GM18508 (cell line): ENCODE results near the gene ANKRD11.
"Not testable (repeated sequence)": the region's sequence is repeated elsewhere in the genome, so short reads cannot be mapped to it uniquely, and the experiment has no call there.

Experiments
- ATAC-seq: cut with Tn5 transposase; IDR thresholded peaks from one replicate; pipeline ENCODE4 v1.9.1; 2021; ENCODE audit warnings: moderate number of reproducible peaks; ENCODE audit not compliant: insufficient read depth, unreplicated experiment

ANKRD11 gene

GRCh38 chr16:89371386-89371785 is 119.0 kb downstream of the ANKRD11 start:
- ATAC-seq = no peak

GRCh38 chr16:89370601-89371000 is 119.8 kb downstream of the ANKRD11 start:
- no peak for ATAC-seq

- no peak for ATAC-seq
Observed at GRCh38 chr16:89370081-89370511, 120.3 kb downstream of the ANKRD11 start.

GRCh38 chr16:89369266-89369895 is 121.0 kb downstream of the ANKRD11 start:
- no peak for ATAC-seq

- ATAC-seq = no peak
Observed at GRCh38 chr16:89368604-89369249, 121.6 kb downstream of the ANKRD11 start.

- no peak for ATAC-seq
Observed at GRCh38 chr16:89367538-89367915, 122.8 kb downstream of the ANKRD11 start.

- no peak for ATAC-seq
Observed at GRCh38 chr16:89366561-89367537, 123.5 kb downstream of the ANKRD11 start.

GRCh38 chr16:89365996-89366395 is 124.4 kb downstream of the ANKRD11 start:
- ATAC-seq = no peak

- ATAC-seq = no peak
Observed at GRCh38 chr16:89365044-89365467, 125.3 kb downstream of the ANKRD11 start.

GRCh38 chr16:89364606-89365005 is 125.8 kb downstream of the ANKRD11 start:
- ATAC-seq = no peak

- ATAC-seq = no peak
Observed at GRCh38 chr16:89363621-89364393, 126.6 kb downstream of the ANKRD11 start.

GRCh38 chr16:89362540-89363223 is 127.7 kb downstream of the ANKRD11 start:
- not testable (repeated sequence) for ATAC-seq

GRCh38 chr16:89361751-89362539 is 128.4 kb downstream of the ANKRD11 start:
- no peak for ATAC-seq

GRCh38 chr16:89360760-89361435 is 129.5 kb downstream of the ANKRD11 start:
- no peak for ATAC-seq

GRCh38 chr16:89359264-89360147 is 130.9 kb downstream of the ANKRD11 start:
- ATAC-seq = no peak

- ATAC-seq = no peak
Observed at GRCh38 chr16:89358030-89359005, 132.0 kb downstream of the ANKRD11 start.
